Measurements from ENCODE around the gene KRTAP10-2.

GRCh38 chr21:44508426-44508710, 42.9 kb downstream of the KRTAP10-2 start:
- TF ChIP-seq CTCF (optimal IDR thresholded peaks at IDR 0.05 in 1 of 3, IDR thresholded peaks at IDR 0.05 in 1 of 3, conservative IDR thresholded peaks at IDR 0.05 in 1 of 3; ENCODE audit: extremely low read depth in 1 of 3, insufficient read depth in 2 of 3, low read length in 3 of 3) (no peak), EZH2 (IDR thresholded peaks at IDR 0.05; ENCODE audit: low read length) (no peak)
